ENCODE data around the gene PHKB.

The PHKB gene

DNA sequence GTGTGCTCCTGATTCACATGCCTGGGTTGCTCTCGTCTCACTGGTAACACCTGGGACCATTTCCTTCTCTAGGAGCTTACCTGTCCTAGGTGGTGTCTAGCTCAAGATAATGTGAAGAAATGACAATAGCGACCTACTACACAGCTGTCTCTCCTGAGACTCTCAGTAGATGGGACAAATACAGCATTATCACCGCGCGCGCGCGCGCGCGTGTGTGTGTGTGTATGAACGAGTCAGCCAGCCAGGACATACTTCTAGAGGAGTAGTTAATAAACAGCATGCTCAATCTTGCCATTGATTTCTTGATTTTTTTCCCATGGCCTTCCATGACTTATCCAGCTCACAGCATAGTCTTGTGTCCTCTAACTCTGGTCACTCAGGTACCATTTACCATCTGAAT, 268.6 kb downstream of the PHKB start:
- no peak for DNase-seq (ENCODE audit: low read depth in 2 of 2)

DNA sequence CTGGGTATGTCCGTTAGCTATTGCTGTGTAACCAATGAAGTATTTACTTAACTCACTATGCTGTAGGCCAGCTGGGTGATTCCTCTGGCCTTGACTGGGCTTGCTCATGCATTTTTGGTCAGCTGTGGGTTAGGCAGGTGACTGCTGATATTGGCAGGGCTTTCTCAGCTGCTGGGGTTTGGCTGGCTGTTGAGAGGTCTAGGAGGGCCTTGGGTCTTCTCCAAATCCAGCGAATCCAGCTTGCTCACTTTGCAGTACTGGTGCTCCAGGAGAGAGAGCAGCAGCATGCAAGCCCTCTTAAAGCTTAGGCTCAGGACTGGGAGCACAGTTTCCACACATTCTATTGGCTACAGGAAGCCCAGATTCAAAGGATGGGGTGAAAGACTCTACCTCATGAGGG, 270.1 kb downstream of the PHKB start:
- no peak for DNase-seq (ENCODE audit: low read depth in 2 of 2)

DNA sequence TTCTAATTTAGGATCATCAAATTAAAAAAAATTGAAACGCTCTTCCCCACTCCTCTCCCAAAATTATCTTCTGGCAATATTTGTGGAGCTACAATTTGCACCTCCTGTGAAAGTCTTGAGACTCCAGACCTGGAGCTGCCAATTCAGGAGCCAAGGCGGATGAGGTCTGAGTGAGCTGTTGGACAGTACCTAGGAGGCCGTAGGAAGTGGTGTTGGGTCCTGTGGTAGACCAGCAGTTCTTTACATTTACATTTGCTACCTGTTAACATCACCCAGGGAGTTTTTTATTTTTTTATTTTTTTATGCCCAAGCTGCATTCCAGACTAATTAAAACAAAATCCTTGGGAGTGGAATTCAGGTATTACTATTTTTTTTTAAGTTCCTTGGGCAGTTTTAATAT, 271.0 kb downstream of the PHKB start:
- no peak for DNase-seq (ENCODE audit: low read depth in 2 of 2)

DNA sequence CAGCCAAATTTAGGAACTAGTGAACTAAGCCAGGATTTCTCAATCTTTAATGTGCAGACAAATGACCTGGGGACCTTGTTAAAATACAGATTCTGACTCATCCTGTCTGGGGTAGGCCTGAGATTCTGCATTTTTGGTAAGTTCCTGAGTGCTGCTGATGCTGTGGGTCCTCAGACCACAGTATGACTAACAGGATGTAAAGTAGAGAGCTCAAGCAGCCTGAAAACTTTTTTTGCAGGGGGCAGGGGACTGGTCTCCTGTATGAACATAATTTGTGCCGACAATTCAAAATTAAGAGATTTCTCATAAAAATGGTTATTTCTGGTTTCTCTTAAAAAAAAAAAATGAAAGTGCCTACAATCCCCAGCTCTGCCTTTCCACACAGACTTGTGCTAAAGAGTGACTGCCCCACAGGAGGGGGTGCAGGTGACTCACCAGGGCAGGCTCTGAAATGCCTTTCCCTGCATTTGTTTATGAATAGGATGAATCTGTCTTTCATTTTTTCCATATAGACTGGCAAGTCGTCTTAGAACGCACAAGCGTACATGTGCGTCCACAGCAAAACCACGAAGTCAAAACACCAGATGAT, 271.5 kb downstream of the PHKB start:
- DNase-seq (ENCODE audit: low read depth in 2 of 2): no peak

DNA sequence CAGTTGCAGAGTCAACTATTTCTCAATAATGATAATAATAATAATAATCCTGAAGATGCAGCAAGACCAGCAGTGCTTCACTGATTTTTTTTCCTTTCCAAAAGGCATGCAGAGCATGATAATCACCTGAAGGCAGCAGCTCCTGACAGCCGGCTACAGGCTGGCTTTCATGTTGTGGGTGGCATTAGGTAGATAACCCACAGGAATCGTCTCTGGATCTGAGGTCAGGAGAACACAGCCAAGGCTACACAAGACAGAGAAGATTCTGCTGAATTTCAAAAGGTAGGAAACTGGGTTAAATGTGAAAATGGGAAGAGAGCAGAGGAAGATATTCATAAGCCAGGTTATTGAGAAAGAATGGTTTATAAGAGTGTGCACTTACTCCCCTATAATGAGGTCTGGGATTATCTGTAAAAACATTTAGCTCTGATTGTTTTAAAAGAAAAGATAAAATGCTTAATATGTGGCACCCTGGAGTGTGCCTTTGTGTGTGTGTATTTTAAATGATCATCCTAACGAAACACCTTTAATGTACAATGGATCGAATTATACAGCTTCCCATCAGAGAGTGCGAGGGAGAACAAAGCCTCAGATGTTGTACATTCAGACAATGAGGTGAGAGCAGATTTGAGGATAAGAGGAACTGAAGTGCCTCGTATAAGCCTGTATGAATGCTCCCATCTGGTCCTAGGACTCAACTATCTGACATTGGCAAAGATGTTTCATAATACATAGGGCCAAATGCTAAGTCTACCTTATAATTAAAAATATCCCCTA, 273.1 kb downstream of the PHKB start:
- no peak for DNase-seq (ENCODE audit: low read depth in 2 of 2)

DNA sequence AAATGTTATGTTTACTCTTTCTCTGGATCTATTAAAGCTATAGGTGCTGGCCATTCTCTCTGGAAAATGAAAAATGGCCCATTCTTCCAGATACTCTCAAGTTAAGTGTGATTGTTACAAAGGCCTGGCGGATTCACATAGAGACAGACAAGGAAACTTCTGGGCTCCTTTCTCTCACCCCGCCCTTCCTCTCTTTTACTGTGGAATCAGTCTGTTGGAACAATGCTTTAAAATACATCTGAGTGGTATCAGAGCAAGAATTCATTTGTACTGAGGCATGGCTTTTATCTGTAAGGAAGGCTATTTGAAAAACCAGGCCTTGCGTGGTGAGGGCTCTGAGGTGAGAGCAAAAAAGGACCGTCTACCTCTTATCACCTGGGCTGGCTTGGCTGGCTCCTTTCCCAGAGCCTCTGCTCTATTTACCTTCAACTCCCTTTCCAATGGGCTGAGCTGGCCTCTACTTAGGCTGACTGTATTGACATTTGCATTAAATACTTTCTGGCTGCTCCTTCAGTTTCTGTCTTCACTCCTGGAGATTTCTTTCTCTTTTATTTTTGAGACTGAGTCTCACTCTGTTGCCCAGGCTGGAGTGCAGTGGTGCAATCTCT, 274.0 kb downstream of the PHKB start:
- no peak for DNase-seq (ENCODE audit: low read depth in 2 of 2)

DNA sequence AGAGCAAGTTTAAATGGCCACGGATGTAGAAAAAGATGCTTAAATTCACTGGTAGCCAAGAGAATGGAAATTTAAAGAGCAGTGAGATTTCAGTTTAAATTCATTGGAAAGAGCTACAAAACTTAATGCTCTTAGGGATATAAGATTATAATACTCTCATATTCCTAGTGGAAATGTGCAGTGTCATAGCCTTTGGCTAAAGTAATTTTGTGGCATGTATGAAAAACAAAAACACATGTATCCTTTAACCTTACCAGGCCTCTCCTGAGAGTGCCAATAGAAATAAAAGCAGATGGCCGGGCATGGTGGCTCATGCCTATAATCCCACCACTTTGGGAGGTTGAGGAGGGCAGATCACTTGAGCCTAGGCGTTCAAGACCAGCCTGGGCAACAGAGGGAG, 289.2 kb downstream of the PHKB start:
- DNase-seq (ENCODE audit: low read depth in 2 of 2): no peak
